ENCODE data around the gene FLAD1.

The FLAD1 gene

GRCh38 chr1:155039308-155039669, 56.1 kb downstream of the FLAD1 start:
- no peak overlapping the region for H3K27ac ChIP-seq
- TF ChIP-seq CTCF (IDR thresholded peaks at IDR 0.05) = no peak
- H3K27me3 ChIP-seq = peaks cover 0 to 3% of the 10 kb centered on the region in 2 donors
- no peaks in the 10 kb centered on the region for H3K36me3 ChIP-seq
- DNase-seq = no peak
- no peaks in the 10 kb centered on the region for H3K9me3 ChIP-seq
- intact Hi-C loops (cut with DNase I; ENCODE audit: low total_unique reads) = no loop called here
- H3K4me3 ChIP-seq = no peak overlapping the region
- H3K4me1 ChIP-seq = no peaks in the 10 kb centered on the region

- intact Hi-C loops (cut with DNase I; ENCODE audit: low total_unique reads) = no loop called here
- H3K27me3 ChIP-seq = peaks cover 0 to 3% of the 10 kb centered on the region in 2 donors
- H3K36me3 ChIP-seq = no peaks in the 10 kb centered on the region
- H3K27ac ChIP-seq = no peak overlapping the region
- no peak for TF ChIP-seq CTCF (IDR thresholded peaks at IDR 0.05)
- H3K9me3 ChIP-seq = no peaks in the 10 kb centered on the region
- no peak for DNase-seq
- H3K4me1 ChIP-seq = peaks cover 0 to 10% (median 2%) of the 10 kb centered on the region in 4 donors
- no peak overlapping the region for H3K4me3 ChIP-seq
Measured at GRCh38 chr1:155040358-155041093, 57.4 kb downstream of the FLAD1 start.

All from tibial artery (tissue), 4 donors.